Adrenal gland (tissue), 5 donors: ENCODE data around the gene DLG5.

ENCODE experiments used
- CTCF ChIP-seq, 6 experiments: fragments of 450-650 bp in 4 of 6; fragments of 200-600 bp in 2 of 6; sonication (generic) in 1 of 6; IDR thresholded peaks; 1 replicate in 5 of 6; 2 replicates in 1 of 6; pipeline versions ENCODE4 v1.5.1 to v1.8.0; 2016 to 2021; ENCODE audit warnings: antibody characterized with exemption in 6 of 6, mild to moderate bottlenecking in 2 of 6, moderate library complexity in 1 of 6
- POLR2A ChIP-seq, 2 donors: fragments of 450-650 bp; IDR thresholded peaks; one replicate each; pipeline ENCODE4 v1.6.1; 2017; ENCODE audit warnings: antibody characterized with exemption in 2 of 2, mild to moderate bottlenecking in 2 of 2, moderate library complexity in 1 of 2
- donor health status: DM: no; HTN: no; CAD: no.

DNA sequence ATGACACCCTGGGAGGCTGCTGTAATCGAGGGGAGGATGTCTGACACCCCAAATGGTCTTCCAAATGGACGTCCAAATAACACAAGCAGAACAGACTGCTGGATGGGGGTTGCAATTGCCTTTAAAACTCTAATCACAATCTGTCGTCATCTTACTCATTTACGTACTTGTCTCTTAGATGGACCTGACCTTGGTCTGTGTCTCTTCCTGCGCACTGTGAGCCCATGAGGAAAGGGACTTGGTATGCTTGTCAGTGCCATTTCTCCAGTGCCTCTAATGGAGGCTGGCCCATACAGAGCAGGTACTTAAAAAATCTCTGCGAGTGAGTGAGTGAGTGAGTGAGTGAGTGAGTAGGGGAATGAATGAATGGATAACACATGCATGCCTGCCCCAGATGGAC lies 93.3 kb downstream of the DLG5 start:
- TF ChIP-seq CTCF (IDR thresholded peaks at IDR 0.05) (no peak), POLR2A (IDR thresholded peaks at IDR 0.05) (peak in 1 of 2 donors; percentile 8)
